Esophagus squamous epithelium (tissue), 4 donors: ENCODE results near the gene NPM3.

Experiments
- CTCF ChIP-seq, 6 experiments: fragments of 450-650 bp in 4 of 6; fragments of 200-600 bp in 2 of 6; sonication (generic) in 2 of 6; IDR thresholded peaks; one replicate each; pipeline ENCODE4 v1.5.1; 2016 to 2019; ENCODE audit warnings: antibody characterized with exemption in 6 of 6, mild to moderate bottlenecking in 4 of 6, moderate library complexity in 4 of 6
- POLR2A ChIP-seq, 4 donors: fragments of 450-650 bp; IDR thresholded peaks; one replicate each; pipeline ENCODE4 v1.6.1; 2017; ENCODE audit warnings: antibody characterized with exemption in 4 of 4, mild to moderate bottlenecking in 4 of 4, moderate library complexity in 3 of 4

GRCh38 chr10:101769541-101770180 lies 13.6 kb downstream of the NPM3 start:
- no peak for TF ChIP-seq POLR2A (IDR thresholded peaks at IDR 0.05)
- TF ChIP-seq CTCF (IDR thresholded peaks at IDR 0.05): no peak
